PC-9 (cell line): Measurements from ENCODE around the gene AKR7A3. TPM values are rescaled to one million over a fixed set of nuclear protein-coding genes. Genes with fewer than 3 reads are reported as not detected.

Source experiments
- BruUV-seq: library from RNA; stranded (reverse); fragments of 400-500 nt; replicated peaks from 2 replicates; lab custom pipeline; 2021; lab: Mats Ljungman, UMichigan
- CTCF ChIA-PET: fragments of 300-600 bp; sonication (Branson Sonifier 250); formaldehyde crosslinking; loops from one replicate; lab custom pipeline; 2022; ENCODE audit warnings: antibody characterized with exemption; lab: Charles Lee
- POLR2A ChIA-PET: fragments of 300-600 bp; sonication (Branson Sonifier 250); formaldehyde crosslinking; loops from one replicate; lab custom pipeline; 2022; ENCODE audit warnings: antibody characterized with exemption; ENCODE audit not compliant: unreplicated experiment; lab: Charles Lee
- DNase-seq, 2 experiments: peaks; one replicate each; pipeline versions ENCODE4 v3.0.0 to v3.0.0-alpha.2; 2015 to 2022; ENCODE audit warnings: mixed read lengths in 1 of 2
- H2AFZ ChIP-seq: fragments of 200-600 bp; sonication (generic); 2 replicates; pipeline ENCODE4 v1.8.1; 2017; ENCODE audit warnings: antibody characterized with exemption
- H3F3A ChIP-seq: fragments of 200-600 bp; sonication (generic); 2 replicates; pipeline ENCODE4 v1.8.1; 2017; ENCODE audit warnings: antibody characterized with exemption, mild to moderate bottlenecking, low read depth; ENCODE audit not compliant: insufficient read depth
- H3K27ac ChIP-seq: fragments of 200-600 bp; sonication (generic); 2 replicates; pipeline ENCODE4 v1.6.1; 2016; ENCODE audit warnings: mixed run types
- H3K27me3 ChIP-seq: fragments of 200-600 bp; sonication (generic); 2 replicates; pipeline ENCODE4 v1.6.1; 2016; ENCODE audit warnings: low read depth, mixed run types; ENCODE audit not compliant: insufficient read depth
- H3K36me3 ChIP-seq: fragments of 200-600 bp; sonication (generic); 2 replicates; pipeline ENCODE4 v1.6.1; 2016; ENCODE audit warnings: low read depth, mixed run types
- H3K4me1 ChIP-seq: fragments of 200-600 bp; sonication (generic); replicated peaks from 2 replicates; pipeline ENCODE4 v1.6.1; 2016; ENCODE audit warnings: mixed run types; ENCODE audit not compliant: insufficient read depth
- H3K4me2 ChIP-seq: fragments of 200-600 bp; sonication (generic); 2 replicates; pipeline ENCODE4 v1.6.1; 2017; ENCODE audit warnings: mixed run types
- H3K4me3 ChIP-seq: fragments of 200-600 bp; sonication (generic); 2 replicates; pipeline ENCODE4 v1.6.1; 2016; ENCODE audit warnings: mixed run types
- H3K79me2 ChIP-seq: fragments of 200-600 bp; sonication (generic); 2 replicates; pipeline ENCODE4 v1.6.1; 2017; ENCODE audit warnings: low read depth, mixed run types
- H3K9me2 ChIP-seq: fragments of 200-600 bp; sonication (generic); 2 replicates; pipeline ENCODE4 v1.8.1; 2017; ENCODE audit warnings: mild to moderate bottlenecking; ENCODE audit not compliant: insufficient read depth
- H3K9me3 ChIP-seq: fragments of 200-600 bp; sonication (generic); 2 replicates; pipeline ENCODE4 v1.8.1; 2016; ENCODE audit warnings: low read depth; ENCODE audit not compliant: insufficient read depth
- H4K20me1 ChIP-seq: fragments of 200-600 bp; sonication (generic); 2 replicates; pipeline ENCODE4 v1.8.1; 2017; ENCODE audit not compliant: insufficient read depth
- CTCF ChIP-seq: fragments of 200-600 bp; sonication (generic); conservative IDR thresholded peaks from 2 replicates; pipeline ENCODE4 v1.6.1; 2017; ENCODE audit warnings: mixed run types, antibody characterized with exemption, mild to moderate bottlenecking, moderate library complexity
- EZH2 ChIP-seq: fragments of 200-600 bp; sonication (generic); IDR thresholded peaks from 2 replicates; pipeline ENCODE4 v1.8.0; 2017; ENCODE audit warnings: antibody characterized with exemption, low read depth
- intact Hi-C: fragments of 100-400 bp; cut with micrococcal nuclease; formaldehyde crosslinking; loops from one replicate; pipeline ENCODE4 v1.10.0; 2022; ENCODE audit not compliant: unreplicated experiment
- total RNA-seq: library from RNA; stranded (reverse); gene quantifications from 2 replicates; pipeline ENCODE4 v1.2.3, GENCODE V29; 2021

AKR7A3 gene
- total RNA-seq, 1 experiment from 2014 or later: 1.9 TPM

- POLR2A ChIA-PET: no interaction called here
- Histone ChIP-seq H3K9me3 (no peaks in the 10 kb centered on the region), H3K36me3 (no peaks in the 10 kb centered on the region), H3K9me2 (no peaks in the 10 kb centered on the region), H2AFZ (no peak overlapping the region), H3K79me2 (no peaks in the 10 kb centered on the region), H3K27me3 (no peaks in the 10 kb centered on the region), H3K4me2 (no peak overlapping the region), H3K4me1 (no peaks in the 10 kb centered on the region), H3F3A (no peaks in the 10 kb centered on the region), H3K27ac (no peak overlapping the region), H3K4me3 (no peak overlapping the region), H4K20me1 (no peaks in the 10 kb centered on the region)
- no peak for DNase-seq
- no TSS peak for BruUV-seq
- intact Hi-C loops: no loop called here
- CTCF ChIA-PET: no interaction called here
- no peak for TF ChIP-seq EZH2
- no peak for TF ChIP-seq CTCF
Observed at GRCh38 chr1:19322481-19322880, 33.9 kb upstream of the AKR7A3 start.

DNA sequence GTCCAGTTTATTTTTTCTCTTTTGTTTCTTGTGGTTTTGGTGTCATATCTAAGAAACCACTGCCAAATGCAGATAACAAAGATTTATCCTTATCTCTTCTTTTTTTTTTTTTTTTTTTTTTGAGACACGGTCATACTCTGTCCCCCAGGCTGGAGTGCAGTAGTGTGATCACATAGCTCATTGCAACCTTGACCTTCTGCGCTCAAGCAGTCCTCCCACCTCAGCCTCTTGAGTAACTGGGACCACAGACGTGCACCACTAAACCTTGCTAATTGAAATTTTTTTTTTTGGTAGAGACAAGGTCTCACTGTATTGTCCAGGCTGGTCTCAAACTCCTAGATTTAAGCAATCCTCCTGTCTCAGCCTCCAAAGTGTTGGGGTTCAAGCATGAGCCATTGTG is 32.5 kb upstream of the AKR7A3 start:
- no TSS peak for BruUV-seq
- POLR2A ChIA-PET: no interaction called here

GRCh38 chr1:19319196-19319595 is 30.6 kb upstream of the AKR7A3 start:
- ChIA-PET POLR2A (interaction anchor here (0.7 kb wide), 1 partner anchor 263 kb away, joined by 3 read pairs; no protein-coding TSS in a partner anchor), CTCF (no interaction called here)
- BruUV-seq: no TSS peak
- DNase-seq: no peak
- Histone ChIP-seq H3K27me3 (no peaks in the 10 kb centered on the region), H3K9me3 (no peaks in the 10 kb centered on the region), H3K36me3 (no peaks in the 10 kb centered on the region), H3F3A (no peaks in the 10 kb centered on the region), H3K9me2 (no peaks in the 10 kb centered on the region), H2AFZ (no peak overlapping the region), H4K20me1 (no peaks in the 10 kb centered on the region), H3K4me2 (no peak overlapping the region), H3K79me2 (no peaks in the 10 kb centered on the region), H3K4me1 (no peaks in the 10 kb centered on the region), H3K4me3 (no peak overlapping the region), H3K27ac (no peak overlapping the region)
- TF ChIP-seq EZH2: no peak
- no peak for TF ChIP-seq CTCF
- intact Hi-C loops: no loop called here

More for the DNA sequence above, 32.5 kb upstream of the AKR7A3 start:
- H3F3A ChIP-seq: no peaks in the 10 kb centered on the region
- H3K9me3 ChIP-seq: no peaks in the 10 kb centered on the region
- CTCF ChIA-PET: no interaction called here
- intact Hi-C loops: no loop called here
- H3K9me2 ChIP-seq: no peaks in the 10 kb centered on the region
- H3K4me3 ChIP-seq: no peak overlapping the region
- no peak overlapping the region for H2AFZ ChIP-seq
- H4K20me1 ChIP-seq: no peaks in the 10 kb centered on the region
- H3K27ac ChIP-seq: no peak overlapping the region
- no peak for DNase-seq
- H3K27me3 ChIP-seq: no peaks in the 10 kb centered on the region
- no peaks in the 10 kb centered on the region for H3K79me2 ChIP-seq
- H3K36me3 ChIP-seq: no peaks in the 10 kb centered on the region
- TF ChIP-seq EZH2: no peak
- H3K4me1 ChIP-seq: no peaks in the 10 kb centered on the region
- no peak overlapping the region for H3K4me2 ChIP-seq
